HEK293 (cell line): ENCODE data around the gene AGMO.

ENCODE experiments used
- CTCF ChIA-PET: fragments of 350-600 bp; formaldehyde crosslinking; extraction: SDS; loops from one replicate; lab custom pipeline; 2021; ENCODE audit warnings: antibody characterized with exemption; lab: Yijun Ruan, JAX
- POLR2A ChIA-PET: fragments of 300-600 bp; formaldehyde crosslinking; extraction: SDS; loops from one replicate; lab custom pipeline; 2020; ENCODE audit warnings: antibody characterized with exemption, inconsistent platforms; lab: Yijun Ruan, JAX
- H3K27ac ChIP-seq: fragments of 200-500 bp; sonication (Bioruptor generic); 2 replicates; pipeline ENCODE4 v1.5.1; 2014; ENCODE audit warnings: low read depth, low read length, control low read depth, inconsistent platforms; ENCODE audit errors: extremely low read depth
- H3K36me3 ChIP-seq, 2 experiments: fragments of 200-500 bp in 1 of 2; sonication (Bioruptor generic) in 1 of 2; 1 replicate in 1 of 2; 2 replicates in 1 of 2; pipeline ENCODE4 v1.5.1; 2014 to 2017; ENCODE audit warnings: inconsistent platforms in 2 of 2, low read length in 2 of 2; ENCODE audit not compliant: control insufficient read depth in 2 of 2, insufficient read depth in 1 of 2
- H3K4me1 ChIP-seq: fragments of 200-500 bp; sonication (Bioruptor generic); 2 replicates; pipeline ENCODE4 v1.5.1; 2014; ENCODE audit warnings: mild to moderate bottlenecking, low read length, inconsistent platforms; ENCODE audit not compliant: control insufficient read depth, insufficient read depth
- H3K4me3 ChIP-seq: 2 replicates; pipeline ENCODE4 v1.5.1; 2011; ENCODE audit warnings: low read depth, mild to moderate bottlenecking, control low read depth, low read length, moderate library complexity
- H3K9me3 ChIP-seq: fragments of 200-500 bp; sonication (Bioruptor generic); 2 replicates; pipeline ENCODE4 v1.5.1; 2014; ENCODE audit warnings: low read depth, low read length, inconsistent platforms; ENCODE audit not compliant: control insufficient read depth, insufficient read depth
- ELK4 ChIP-seq: IDR thresholded peaks from 2 replicates; pipeline ENCODE4 v1.6.1; 2011; ENCODE audit warnings: mild to moderate bottlenecking, low read depth, low read length, borderline replicate concordance
- OSR2 ChIP-seq: fragments of 450-650 bp; formaldehyde crosslinking; IDR thresholded peaks from 2 replicates; pipeline ENCODE4 v1.5.1; 2016; ENCODE audit warnings: missing biosample characterization, missing genetic modification characterization
- SALL2 ChIP-seq: fragments of 450-650 bp; formaldehyde crosslinking; IDR thresholded peaks from 2 replicates; pipeline ENCODE4 v1.5.0; 2017; ENCODE audit warnings: missing biosample characterization, mild to moderate bottlenecking, missing genetic modification characterization, borderline replicate concordance
- SP7 ChIP-seq: fragments of 450-650 bp; formaldehyde crosslinking; IDR thresholded peaks from 2 replicates; pipeline ENCODE4 v1.5.1; 2016; ENCODE audit warnings: missing biosample characterization, missing genetic modification characterization
- TCF7L2 ChIP-seq: IDR thresholded peaks from 2 replicates; pipeline ENCODE4 v1.6.1; 2011; ENCODE audit warnings: low read depth, mild to moderate bottlenecking, inconsistent platforms, low read length, moderate library complexity, borderline replicate concordance
- ZBTB44 ChIP-seq: fragments of 450-650 bp; IDR thresholded peaks from 2 replicates; pipeline ENCODE4 v1.5.1; 2018; ENCODE audit warnings: missing biosample characterization, mild to moderate bottlenecking, missing genetic modification characterization
- ZNF157 ChIP-seq: fragments of 450-650 bp; formaldehyde crosslinking; IDR thresholded peaks from 2 replicates; pipeline ENCODE4 v1.5.1; 2016; ENCODE audit warnings: missing biosample characterization, missing genetic modification characterization
- ZNF202 ChIP-seq: fragments of 450-650 bp; formaldehyde crosslinking; IDR thresholded peaks from 2 replicates; pipeline ENCODE4 v1.5.1; 2016; ENCODE audit warnings: missing biosample characterization, missing genetic modification characterization, borderline replicate concordance
- ZNF221 ChIP-seq: fragments of 450-650 bp; formaldehyde crosslinking; IDR thresholded peaks from 2 replicates; pipeline ENCODE4 v1.5.1; 2017; ENCODE audit warnings: missing biosample characterization, missing genetic modification characterization, borderline replicate concordance
- ZNF223 ChIP-seq: fragments of 450-650 bp; formaldehyde crosslinking; IDR thresholded peaks from 2 replicates; pipeline ENCODE4 v1.5.1; 2016; ENCODE audit warnings: missing biosample characterization, missing genetic modification characterization
- ZNF280C ChIP-seq: fragments of 450-650 bp; formaldehyde crosslinking; IDR thresholded peaks from 2 replicates; pipeline ENCODE4 v1.5.1; 2016; ENCODE audit warnings: missing biosample characterization, missing genetic modification characterization
- ZNF37A ChIP-seq: fragments of 450-650 bp; IDR thresholded peaks from 2 replicates; pipeline ENCODE4 v1.5.1; 2018; ENCODE audit warnings: missing biosample characterization, missing genetic modification characterization
- ZNF433 ChIP-seq: fragments of 450-650 bp; formaldehyde crosslinking; IDR thresholded peaks from 2 replicates; pipeline ENCODE4 v1.5.1; 2016; ENCODE audit warnings: missing biosample characterization, missing genetic modification characterization, low read depth
- ZNF600 ChIP-seq: fragments of 450-650 bp; formaldehyde crosslinking; IDR thresholded peaks from 2 replicates; pipeline ENCODE4 v1.5.1; 2016; ENCODE audit warnings: missing biosample characterization, missing genetic modification characterization
- ZNF610 ChIP-seq: fragments of 450-650 bp; formaldehyde crosslinking; IDR thresholded peaks from 2 replicates; pipeline ENCODE4 v1.5.1; 2016; ENCODE audit warnings: missing biosample characterization, missing genetic modification characterization, borderline replicate concordance
- ZNF621 ChIP-seq: fragments of 450-650 bp; formaldehyde crosslinking; IDR thresholded peaks from 2 replicates; pipeline ENCODE4 v1.5.1; 2017; ENCODE audit warnings: missing biosample characterization, missing genetic modification characterization
- ZNF629 ChIP-seq: fragments of 450-650 bp; formaldehyde crosslinking; IDR thresholded peaks from 2 replicates; pipeline ENCODE4 v1.5.1; 2017; ENCODE audit warnings: missing biosample characterization, missing genetic modification characterization
- ZNF645 ChIP-seq: fragments of 450-650 bp; formaldehyde crosslinking; IDR thresholded peaks from 2 replicates; pipeline ENCODE4; 2016; ENCODE audit warnings: missing biosample characterization, missing genetic modification characterization
- ZSCAN16 ChIP-seq: fragments of 450-650 bp; formaldehyde crosslinking; IDR thresholded peaks from 2 replicates; pipeline ENCODE4 v1.5.1; 2016; ENCODE audit warnings: missing biosample characterization, missing genetic modification characterization
- TF ChIP-seq, protein P1 (sequence below): fragments of 450-650 bp; formaldehyde crosslinking; IDR thresholded peaks from 2 replicates; pipeline ENCODE4 v1.5.1; 2016; ENCODE audit warnings: missing biosample characterization, missing genetic modification characterization
- TF ChIP-seq, protein P2 (sequence below): fragments of 450-650 bp; formaldehyde crosslinking; IDR thresholded peaks from 2 replicates; pipeline ENCODE4 v1.5.1; 2017; ENCODE audit warnings: missing biosample characterization, missing genetic modification characterization
- TF ChIP-seq, protein P3 (sequence below): fragments of 450-650 bp; formaldehyde crosslinking; IDR thresholded peaks from 2 replicates; pipeline ENCODE4 v1.5.1; 2016; ENCODE audit warnings: missing biosample characterization, missing genetic modification characterization
- TF ChIP-seq, protein P4 (sequence below): fragments of 450-650 bp; formaldehyde crosslinking; IDR thresholded peaks from 2 replicates; pipeline ENCODE4 v1.5.1; 2016; ENCODE audit warnings: missing biosample characterization, missing genetic modification characterization
- TF ChIP-seq, protein P5 (sequence below): fragments of 450-650 bp; formaldehyde crosslinking; IDR thresholded peaks from 2 replicates; pipeline ENCODE4 v1.5.1; 2016; ENCODE audit warnings: missing biosample characterization, missing genetic modification characterization

The AGMO gene

DNA sequence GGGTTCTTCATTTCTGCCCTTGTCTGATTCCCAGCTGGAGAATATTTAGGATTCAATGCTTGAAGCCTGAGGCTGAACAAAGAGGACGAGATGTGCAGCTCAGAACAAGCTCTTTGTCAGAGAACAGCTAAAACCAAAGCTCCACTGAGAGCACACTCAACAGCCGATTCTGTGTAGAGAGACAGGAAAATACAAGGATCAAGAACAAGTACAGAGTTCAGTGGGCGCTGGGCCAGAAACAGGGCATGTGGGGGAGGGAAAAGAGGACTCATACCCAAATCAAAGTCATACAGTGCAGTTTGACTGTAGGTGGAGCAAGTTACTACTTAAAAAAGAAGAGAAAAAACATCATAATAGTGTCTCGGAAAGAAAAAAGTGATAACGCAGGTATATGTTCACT, at the start of gene AGMO:
TSS of gene AGMO (minus strand) at position 181 of the 400 bp plus-strand sequence.
- no peak within 1 kb of the TSS for H3K4me3 ChIP-seq
- no peak for TF ChIP-seq ZNF629
- TF ChIP-seq SALL2 (tag by site-specific recombination) = no peak
- TF ChIP-seq, protein P1, sequence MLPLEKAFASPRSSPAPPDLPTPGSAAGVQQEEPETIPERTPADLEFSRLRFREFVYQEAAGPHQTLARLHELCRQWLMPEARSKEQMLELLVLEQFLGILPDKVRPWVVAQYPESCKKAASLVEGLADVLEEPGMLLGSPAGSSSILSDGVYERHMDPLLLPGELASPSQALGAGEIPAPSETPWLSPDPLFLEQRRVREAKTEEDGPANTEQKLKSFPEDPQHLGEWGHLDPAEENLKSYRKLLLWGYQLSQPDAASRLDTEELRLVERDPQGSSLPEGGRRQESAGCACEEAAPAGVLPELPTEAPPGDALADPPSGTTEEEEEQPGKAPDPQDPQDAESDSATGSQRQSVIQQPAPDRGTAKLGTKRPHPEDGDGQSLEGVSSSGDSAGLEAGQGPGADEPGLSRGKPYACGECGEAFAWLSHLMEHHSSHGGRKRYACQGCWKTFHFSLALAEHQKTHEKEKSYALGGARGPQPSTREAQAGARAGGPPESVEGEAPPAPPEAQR (tag by site-specific recombination) = no peak
- TF ChIP-seq ZNF433 (tag by site-specific recombination) = no peak
- TF ChIP-seq ZBTB44 (tag by site-specific recombination) = no peak
- TF ChIP-seq ZNF610 (tag by site-specific recombination) = no peak
- TF ChIP-seq, protein P2, sequence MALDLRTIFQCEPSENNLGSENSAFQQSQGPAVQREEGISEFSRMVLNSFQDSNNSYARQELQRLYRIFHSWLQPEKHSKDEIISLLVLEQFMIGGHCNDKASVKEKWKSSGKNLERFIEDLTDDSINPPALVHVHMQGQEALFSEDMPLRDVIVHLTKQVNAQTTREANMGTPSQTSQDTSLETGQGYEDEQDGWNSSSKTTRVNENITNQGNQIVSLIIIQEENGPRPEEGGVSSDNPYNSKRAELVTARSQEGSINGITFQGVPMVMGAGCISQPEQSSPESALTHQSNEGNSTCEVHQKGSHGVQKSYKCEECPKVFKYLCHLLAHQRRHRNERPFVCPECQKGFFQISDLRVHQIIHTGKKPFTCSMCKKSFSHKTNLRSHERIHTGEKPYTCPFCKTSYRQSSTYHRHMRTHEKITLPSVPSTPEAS = no peak
- TF ChIP-seq ZSCAN16 (tag by site-specific recombination) = no peak
- TF ChIP-seq, protein P3, sequence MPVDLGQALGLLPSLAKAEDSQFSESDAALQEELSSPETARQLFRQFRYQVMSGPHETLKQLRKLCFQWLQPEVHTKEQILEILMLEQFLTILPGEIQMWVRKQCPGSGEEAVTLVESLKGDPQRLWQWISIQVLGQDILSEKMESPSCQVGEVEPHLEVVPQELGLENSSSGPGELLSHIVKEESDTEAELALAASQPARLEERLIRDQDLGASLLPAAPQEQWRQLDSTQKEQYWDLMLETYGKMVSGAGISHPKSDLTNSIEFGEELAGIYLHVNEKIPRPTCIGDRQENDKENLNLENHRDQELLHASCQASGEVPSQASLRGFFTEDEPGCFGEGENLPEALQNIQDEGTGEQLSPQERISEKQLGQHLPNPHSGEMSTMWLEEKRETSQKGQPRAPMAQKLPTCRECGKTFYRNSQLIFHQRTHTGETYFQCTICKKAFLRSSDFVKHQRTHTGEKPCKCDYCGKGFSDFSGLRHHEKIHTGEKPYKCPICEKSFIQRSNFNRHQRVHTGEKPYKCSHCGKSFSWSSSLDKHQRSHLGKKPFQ = no peak
- no peak for TF ChIP-seq ZNF645 (tag by site-specific recombination)
- TF ChIP-seq ZNF157 (tag by site-specific recombination) = no peak
- TF ChIP-seq, protein P4, sequence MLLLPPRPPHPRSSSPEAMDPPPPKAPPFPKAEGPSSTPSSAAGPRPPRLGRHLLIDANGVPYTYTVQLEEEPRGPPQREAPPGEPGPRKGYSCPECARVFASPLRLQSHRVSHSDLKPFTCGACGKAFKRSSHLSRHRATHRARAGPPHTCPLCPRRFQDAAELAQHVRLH = no peak
- no peak for TF ChIP-seq ZNF223 (tag by site-specific recombination)
- TF ChIP-seq, all 188 proteins: peak for 0
- POLR2A ChIA-PET = no interaction called here
- CTCF ChIA-PET = interaction anchor here (0.8 kb wide), 1 partner anchor 150 kb away, joined by 3 read pairs; no protein-coding TSS in a partner anchor
- no peaks in the 10 kb centered on the region for H3K36me3 ChIP-seq
- H3K4me1 ChIP-seq = no peaks in the 10 kb centered on the region
- no peaks in the 10 kb centered on the region for H3K9me3 ChIP-seq
- H3K27ac ChIP-seq = no peak within 1 kb of the TSS

DNA sequence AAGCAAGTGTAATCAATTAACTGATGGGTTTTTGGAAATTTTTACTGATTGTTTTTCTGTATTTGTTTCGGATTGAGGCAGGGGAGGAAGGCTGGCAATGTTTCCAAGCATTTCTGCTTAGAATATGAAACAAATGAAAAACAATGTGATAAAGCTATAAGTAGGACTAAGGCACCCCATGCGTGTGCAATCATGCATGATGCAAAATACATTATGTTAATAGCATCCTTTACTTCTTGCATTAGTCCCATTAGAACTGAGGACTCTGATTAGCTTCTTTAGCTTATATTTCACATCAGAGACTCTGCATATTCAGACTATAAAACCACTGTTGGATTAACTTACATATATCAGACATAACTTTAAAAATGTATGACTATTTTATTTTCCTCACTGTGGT, 48.7 kb upstream of the AGMO start:
- Histone ChIP-seq H3K4me1 (no peaks in the 10 kb centered on the region), H3K27ac (no peak overlapping the region), H3K4me3 (no peak overlapping the region), H3K9me3 (no peaks in the 10 kb centered on the region), H3K36me3 (no peaks in the 10 kb centered on the region)
- POLR2A ChIA-PET = no interaction called here
- CTCF ChIA-PET = no interaction called here
- TF ChIP-seq, protein P5, sequence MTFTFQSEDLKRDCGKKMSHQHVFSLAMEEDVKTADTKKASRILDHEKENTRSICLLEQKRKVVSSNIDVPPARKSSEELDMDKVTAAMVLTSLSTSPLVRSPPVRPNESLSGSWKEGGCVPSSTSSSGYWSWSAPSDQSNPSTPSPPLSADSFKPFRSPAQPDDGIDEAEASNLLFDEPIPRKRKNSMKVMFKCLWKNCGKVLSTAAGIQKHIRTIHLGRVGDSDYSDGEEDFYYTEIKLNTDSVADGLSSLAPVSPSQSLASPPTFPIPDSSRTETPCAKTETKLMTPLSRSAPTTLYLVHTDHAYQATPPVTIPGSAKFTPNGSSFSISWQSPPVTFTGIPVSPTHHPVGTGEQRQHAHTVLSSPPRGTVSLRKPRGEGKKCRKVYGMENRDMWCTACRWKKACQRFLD (tag by site-specific recombination) = no peak
- no peak for TF ChIP-seq ZNF280C (tag by site-specific recombination)
- TF ChIP-seq ELK4 = no peak
- no peak for TF ChIP-seq ZNF202 (tag by site-specific recombination)
- TF ChIP-seq ZNF621 = no peak
- TF ChIP-seq ZNF610 (tag by site-specific recombination) = no peak
- no peak for TF ChIP-seq ZNF221 (tag by site-specific recombination)
- no peak for TF ChIP-seq ZNF600 (tag by site-specific recombination)
- TF ChIP-seq TCF7L2 = no peak
- no peak for TF ChIP-seq ZNF37A (tag by site-specific recombination)
- TF ChIP-seq SP7 = no peak
- no peak for TF ChIP-seq OSR2
